Stomach (tissue), 9 donors: ENCODE measurements around the gene AKAP13. TPM values are rescaled to one million over a fixed set of nuclear protein-coding genes. Genes with fewer than 3 reads are reported as not detected.

Experiments
- DNase-seq, 2 donors: peaks; one replicate each; pipeline versions ENCODE4 v3.0.0 to v3.0.0-alpha.2; 2013 to 2019
- H3K27ac ChIP-seq, 5 donors: fragments of 200-600 bp in 4 of 5; sonication (generic) in 4 of 5; one replicate each; pipeline ENCODE4 v1.5.1; 2013 to 2019; ENCODE audit warnings: mild to moderate bottlenecking in 1 of 5, moderate library complexity in 1 of 5
- H3K27me3 ChIP-seq, 3 donors: fragments of 200-600 bp; sonication (generic); one replicate each; pipeline ENCODE4 v1.5.1; 2017 to 2019; ENCODE audit warnings: mixed run types in 1 of 3
- H3K36me3 ChIP-seq, 4 donors: fragments of 200-600 bp; sonication (generic); 1 replicate in 3 of 4; 2 replicates in 1 of 4; pipeline ENCODE4 v1.5.1; 2016 to 2019
- H3K4me1 ChIP-seq, 4 donors: fragments of 200-600 bp; sonication (generic); one replicate each; pipeline ENCODE4 v1.5.1; 2016 to 2019
- H3K4me3 ChIP-seq, 4 donors: fragments of 200-600 bp; sonication (generic) in 3 of 4; one replicate each; pipeline ENCODE4 v1.5.1; 2016 to 2019; ENCODE audit warnings: mild to moderate bottlenecking in 1 of 4
- H3K9me3 ChIP-seq, 4 donors: fragments of 200-600 bp; sonication (generic); one replicate each; pipeline ENCODE4 v1.5.1; 2016 to 2019
- CTCF ChIP-seq, 7 experiments: fragments of 450-650 bp in 4 of 7; fragments of 200-600 bp in 3 of 7; sonication (generic) in 3 of 7; IDR thresholded peaks; one replicate each; pipeline ENCODE4 v1.5.1; 2016 to 2019; ENCODE audit warnings: antibody characterized with exemption in 7 of 7, control low read depth in 2 of 7, mild to moderate bottlenecking in 1 of 7
- EP300 ChIP-seq: sonication (generic); formaldehyde crosslinking; IDR thresholded peaks from one replicate; pipeline ENCODE4 v1.6.1; 2017; ENCODE audit warnings: antibody characterized with exemption
- POLR2A ChIP-seq, 4 donors: fragments of 450-650 bp; IDR thresholded peaks; one replicate each; pipeline ENCODE4 v1.6.1; 2016; ENCODE audit warnings: antibody characterized with exemption in 4 of 4, control low read depth in 2 of 4, mild to moderate bottlenecking in 1 of 4, moderate library complexity in 1 of 4
- POLR2AphosphoS5 ChIP-seq, 3 donors: sonication (generic); formaldehyde crosslinking; IDR thresholded peaks; one replicate each; pipeline ENCODE4 v1.6.1; 2016; ENCODE audit warnings: antibody characterized with exemption in 3 of 3
- WGBS, 5 donors: extraction: QIAGEN DNeasy Blood & Tissue Kit in 3 of 5; methylation state at CpG; one replicate each; pipeline versions ENCODE4 v1.1.5 to v1.1.7; 2013 to 2018; 5-methylcytosine and 5-hydroxymethylcytosine counted together
- intact Hi-C: fragments of 100-400 bp; cut with DNase I; formaldehyde crosslinking; loops from one replicate; pipeline ENCODE4 v1.15.1; 2023; ENCODE audit warnings: low total_unique reads
- polyA plus RNA-seq, 3 donors: library from polyadenylated mRNA; stranded (reverse); fragments of 200-250 nt; gene quantifications; one replicate each; pipeline ENCODE4 v1.2.3, GENCODE V29; 2013
- total RNA-seq, 5 donors: library from RNA; depleted of rRNA; stranded (reverse); fragments of >200 nt; gene quantifications; one replicate each; pipeline versions ENCODE4 v1.1.0 to v1.2.3, GENCODE V29; 2014 to 2016
- donor health status: healthy with polysubstance abuse.
- donor health status: Bipolar disorder and iron deficiency.
- donor health status: healthy.

The AKAP13 gene
- total and polyA plus RNA-seq, 8 donors, result 33.1 to 395 (median 138) TPM

GRCh38 chr15:85752124-85752475 lies 371.7 kb downstream of the AKAP13 start:
- peak overlapping the region in 4 of 5 donors; percentile 62 to 79 (median 76) for H3K27ac ChIP-seq
- DNase-seq, result no peak
- TF ChIP-seq POLR2AphosphoS5 (IDR thresholded peaks at IDR 0.05), result no peak
- TF ChIP-seq EP300, result no peak
- TF ChIP-seq CTCF (IDR thresholded peaks at IDR 0.05), result no peak
- no peak for TF ChIP-seq POLR2A (IDR thresholded peaks at IDR 0.05)
- intact Hi-C loops, result no loop called here
- H3K4me3 ChIP-seq, result no peak overlapping the region
- WGBS, 5 donors, result 75 to 84% (median 81%) methylated on average over 15 of the region's 15 CpGs
- H3K9me3 ChIP-seq, result no peaks in the 10 kb centered on the region
- peaks cover 15 to 26% (median 24%) of the 10 kb centered on the region in 4 donors for H3K36me3 ChIP-seq
- peaks cover 19 to 65% (median 45%) of the 10 kb centered on the region in 4 donors for H3K4me1 ChIP-seq
- H3K27me3 ChIP-seq, result no peaks in the 10 kb centered on the region

- WGBS, 5 donors, result 37 to 54% (median 47%) methylated on average over 5 to 8 of the region's 8 CpGs
- Histone ChIP-seq H3K9me3 (no peaks in the 10 kb centered on the region), H3K36me3 (peaks cover 11 to 21% (median 20%) of the 10 kb centered on the region in 4 donors), H3K27ac (no peak overlapping the region), H3K4me1 (peaks cover 19 to 65% (median 45%) of the 10 kb centered on the region in 4 donors), H3K27me3 (no peaks in the 10 kb centered on the region), H3K4me3 (no peak overlapping the region)
- no peak for TF ChIP-seq EP300
- peak in 1 of 3 donors; percentile 37 for TF ChIP-seq POLR2AphosphoS5 (IDR thresholded peaks at IDR 0.05)
- TF ChIP-seq CTCF (IDR thresholded peaks at IDR 0.05), result no peak
- TF ChIP-seq POLR2A (IDR thresholded peaks at IDR 0.05), result no peak
- intact Hi-C loops, result no loop called here
- peak; percentile 42 to 85 for DNase-seq
These were observed 372.1 kb downstream of the AKAP13 start for GRCh38 chr15:85752491-85752961.

- H3K36me3 ChIP-seq, result peaks cover 6 to 20% (median 19%) of the 10 kb centered on the region in 4 donors
- no peak for DNase-seq
- intact Hi-C loops, result no loop called here
- no peaks in the 10 kb centered on the region for H3K27me3 ChIP-seq
- WGBS, 5 donors, result 83 to 95% (median 90%) methylated on average over 1 of the region's 1 CpG
- H3K9me3 ChIP-seq, result no peaks in the 10 kb centered on the region
- H3K4me1 ChIP-seq, result peaks cover 19 to 67% (median 48%) of the 10 kb centered on the region in 4 donors
- no peak for TF ChIP-seq POLR2AphosphoS5 (IDR thresholded peaks at IDR 0.05)
- TF ChIP-seq POLR2A (IDR thresholded peaks at IDR 0.05), result no peak
- no peak for TF ChIP-seq CTCF (IDR thresholded peaks at IDR 0.05)
- TF ChIP-seq EP300, result no peak
- H3K4me3 ChIP-seq, result no peak overlapping the region
- H3K27ac ChIP-seq, result no peak overlapping the region
These were observed 372.9 kb downstream of the AKAP13 start for GRCh38 chr15:85753261-85753660.

- Histone ChIP-seq H3K4me3 (no peak overlapping the region), H3K4me1 (peaks cover 22 to 65% (median 48%) of the 10 kb centered on the region in 4 donors), H3K9me3 (no peaks in the 10 kb centered on the region), H3K36me3 (peaks cover 0 to 20% (median 17%) of the 10 kb centered on the region in 4 donors), H3K27ac (no peak overlapping the region), H3K27me3 (no peaks in the 10 kb centered on the region)
- whole genome bisulfite sequencing, 5 donors, result 86 to 93% (median 90%) methylated on average over 10 of the region's 10 CpGs
- TF ChIP-seq POLR2AphosphoS5 (IDR thresholded peaks at IDR 0.05) (no peak), EP300 (no peak), CTCF (IDR thresholded peaks at IDR 0.05) (no peak), POLR2A (IDR thresholded peaks at IDR 0.05) (no peak)
- DNase-seq, result no peak
- intact Hi-C loops, result no loop called here
These were observed 373.5 kb downstream of the AKAP13 start for GRCh38 chr15:85753791-85754452.
